ENCODE measurements around the gene HMG20A.

DNA sequence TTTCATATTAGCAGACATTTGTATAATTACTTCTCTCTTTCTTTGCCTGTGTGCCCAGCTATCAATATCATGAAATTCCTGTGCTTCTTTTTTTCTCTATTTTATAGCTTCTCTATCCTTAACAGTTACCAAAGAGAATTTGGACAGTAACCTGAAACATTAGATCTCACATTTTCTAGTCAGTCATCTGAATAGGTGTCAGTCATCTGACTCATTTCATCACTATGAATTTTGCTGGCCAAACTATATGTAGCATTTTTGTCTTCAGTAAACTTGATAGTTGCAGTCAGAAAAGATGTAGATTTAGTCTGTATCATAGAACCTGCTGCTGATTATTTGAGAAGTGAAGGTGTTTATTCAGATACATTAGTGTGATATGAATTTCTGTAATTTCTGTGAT is 52.6 kb downstream of the HMG20A start:
- TF ChIP-seq CTCF (IDR thresholded peaks at IDR 0.05) (no peak), POLR2A (IDR thresholded peaks at IDR 0.05) (no peak)

Data from Peyer's patch (tissue), 4 donors.